Esophagus (tissue), 2 donors: Measurements from ENCODE around the gene FRRS1. TPM values are rescaled to one million over a fixed set of nuclear protein-coding genes. Genes with fewer than 3 reads are reported as not detected.
A peak's percentile ranks its signal among the peaks of the same experiment; 100 is the strongest.
"Not testable (repeated sequence)": the region's sequence is repeated elsewhere in the genome, so short reads cannot be mapped to it uniquely, and the experiment has no call there.

Experiments used
- H3K27ac ChIP-seq, 2 donors: one replicate each; pipeline ENCODE4 v1.5.1; 2013; ENCODE audit warnings: low read depth in 2 of 2, mild to moderate bottlenecking in 2 of 2, inconsistent platforms in 1 of 2, low read length in 1 of 2, moderate library complexity in 1 of 2
- H3K27me3 ChIP-seq, 2 donors: one replicate each; pipeline ENCODE4 v1.6.1; 2013; ENCODE audit warnings: low read length in 2 of 2, control low read depth in 1 of 2, mild to moderate bottlenecking in 1 of 2; ENCODE audit not compliant: insufficient read depth in 2 of 2, control insufficient read depth in 1 of 2
- H3K36me3 ChIP-seq, 2 donors: one replicate each; pipeline ENCODE4 v1.6.1; 2013; ENCODE audit warnings: low read length in 1 of 2; ENCODE audit not compliant: control insufficient read depth in 2 of 2, insufficient read depth in 2 of 2
- H3K4me1 ChIP-seq, 2 donors: one replicate each; pipeline ENCODE4 v1.6.1; 2013; ENCODE audit warnings: low read length in 1 of 2; ENCODE audit not compliant: control insufficient read depth in 2 of 2, insufficient read depth in 2 of 2
- H3K4me3 ChIP-seq, 2 donors: one replicate each; pipeline ENCODE4 v1.5.1; 2013; ENCODE audit warnings: low read length in 2 of 2, mild to moderate bottlenecking in 2 of 2, low read depth in 1 of 2, moderate library complexity in 1 of 2
- H3K9me3 ChIP-seq, 2 donors: one replicate each; pipeline ENCODE4 v1.6.1; 2013; ENCODE audit warnings: mild to moderate bottlenecking in 2 of 2, low read depth in 1 of 2, low read length in 1 of 2, moderate library complexity in 1 of 2; ENCODE audit not compliant: control insufficient read depth in 2 of 2, insufficient read depth in 1 of 2
- WGBS, 2 donors: extraction: QIAGEN DNeasy Blood & Tissue Kit; methylation state at CpG; one replicate each; pipeline ENCODE4 v1.1.7; 2013; 5-methylcytosine and 5-hydroxymethylcytosine counted together
- polyA plus RNA-seq, 2 donors: library from polyadenylated mRNA; stranded (reverse); fragments of 200-250 nt; gene quantifications; one replicate each; pipeline ENCODE4 v1.2.3, GENCODE V29; 2013
- donor health status: healthy with polysubstance abuse.
- donor health status: Bipolar disorder and iron deficiency.

Gene FRRS1
- polyA plus RNA-seq, 2 donors: 2.3 to 5.2 TPM

DNA sequence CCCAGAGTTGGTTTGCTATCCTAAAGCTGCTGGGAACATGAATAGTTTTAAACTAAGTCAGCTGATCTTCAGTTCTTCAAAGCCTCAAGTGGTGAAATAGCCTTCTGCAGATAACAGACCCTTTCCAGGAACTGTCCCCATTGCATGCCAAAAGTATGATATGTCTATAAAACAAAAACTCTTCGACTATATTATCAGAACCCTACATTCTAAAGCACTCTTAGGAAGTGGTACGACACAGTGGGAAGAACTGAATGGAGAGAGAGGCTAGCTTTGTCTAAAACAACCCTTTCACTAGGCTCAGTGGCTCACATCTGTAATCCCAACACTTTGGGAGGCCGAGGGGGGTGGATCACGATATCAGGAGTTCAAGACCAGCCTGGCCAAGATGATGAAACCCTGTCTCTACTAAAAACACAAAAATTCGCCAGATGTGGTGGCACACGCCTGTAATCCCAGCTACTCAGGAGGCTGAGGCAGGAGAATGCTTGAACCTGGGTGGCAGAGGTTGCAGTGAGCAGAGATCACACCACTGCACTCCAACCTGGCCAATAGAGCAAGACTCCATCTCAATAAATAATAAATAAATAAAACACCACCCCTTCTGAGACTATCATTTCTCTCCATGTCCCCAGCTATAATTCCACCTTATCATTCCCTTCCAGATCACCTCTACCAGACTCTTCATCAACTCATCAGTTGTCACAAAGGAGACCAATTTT lies 2.2 kb upstream of the FRRS1 start:
- H3K36me3 ChIP-seq: no peaks in the 10 kb centered on the region
- H3K9me3 ChIP-seq: no peaks in the 10 kb centered on the region
- H3K27me3 ChIP-seq: no peaks in the 10 kb centered on the region
- H3K27ac ChIP-seq: no peak overlapping the region
- H3K4me3 ChIP-seq: no peak overlapping the region
- WGBS, 2 donors: 77 to 78% methylated on average over 6 of the region's 6 CpGs
- peaks cover 0 to 3% of the 10 kb centered on the region in 2 donors for H3K4me1 ChIP-seq

GRCh38 chr1:99768104-99768503 lies 1.7 kb upstream of the FRRS1 start:
- no peaks in the 10 kb centered on the region for H3K27me3 ChIP-seq
- H3K9me3 ChIP-seq: no peaks in the 10 kb centered on the region
- H3K4me1 ChIP-seq: peaks cover 0 to 3% of the 10 kb centered on the region in 2 donors
- H3K27ac ChIP-seq: no peak overlapping the region
- no peaks in the 10 kb centered on the region for H3K36me3 ChIP-seq
- no peak overlapping the region for H3K4me3 ChIP-seq
- whole genome bisulfite sequencing, 2 donors: 61% methylated on average over 3 of the region's 3 CpGs

DNA sequence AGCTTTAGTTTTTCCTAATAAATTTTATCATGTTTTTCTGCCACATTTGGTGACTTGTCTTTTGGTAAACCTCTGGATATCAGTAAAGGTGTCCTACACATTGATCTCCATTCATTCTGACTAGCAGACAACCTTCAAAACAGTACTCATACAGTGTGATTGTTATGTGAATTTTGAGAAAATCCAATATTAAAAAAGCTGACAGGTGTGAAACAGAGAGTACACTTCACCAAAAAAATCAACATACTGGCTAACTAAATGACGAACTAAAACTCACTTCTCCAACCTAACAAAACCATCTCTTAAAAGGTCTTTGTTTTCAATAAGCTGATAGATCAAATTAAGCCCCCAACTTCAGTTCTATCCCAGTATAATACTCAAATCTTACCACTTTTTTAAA lies 1.5 kb downstream of the FRRS1 start:
- Histone ChIP-seq H3K27me3 (no peaks in the 10 kb centered on the region), H3K4me3 (peak overlapping the region; percentile 32 to 80), H3K36me3 (no peaks in the 10 kb centered on the region), H3K4me1 (peaks cover 0 to 3% of the 10 kb centered on the region in 2 donors), H3K27ac (no peak overlapping the region), H3K9me3 (no peaks in the 10 kb centered on the region)
- WGBS, 2 donors: 68 to 74% methylated on average over 1 of the region's 1 CpG

DNA sequence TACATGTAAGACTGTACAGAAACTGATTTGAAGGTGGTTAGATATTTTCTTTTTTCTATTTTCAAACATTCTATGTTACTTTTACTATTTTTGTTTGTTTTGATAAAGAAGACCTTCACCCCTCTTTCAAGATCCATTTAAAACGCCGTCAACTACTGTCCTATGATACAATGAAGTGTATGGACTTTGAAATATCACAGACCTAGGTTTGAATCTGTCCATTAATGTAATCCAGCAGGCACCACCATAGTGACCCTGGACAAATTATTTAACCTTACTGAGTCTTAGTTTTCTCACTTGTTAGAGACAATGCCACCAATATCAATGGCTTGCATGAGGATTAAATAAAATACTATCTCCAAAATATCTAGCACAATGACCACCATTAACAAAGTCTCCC lies 2.0 kb downstream of the FRRS1 start:
- no peaks in the 10 kb centered on the region for H3K36me3 ChIP-seq
- H3K4me3 ChIP-seq: peak overlapping the region in 1 of 2 donors; percentile 80

GRCh38 chr1:99763956-99764355 lies 2.5 kb downstream of the FRRS1 start:
- Histone ChIP-seq H3K36me3 (no peaks in the 10 kb centered on the region), H3K4me1 (peaks cover 0 to 3% of the 10 kb centered on the region in 2 donors), H3K27me3 (no peaks in the 10 kb centered on the region), H3K27ac (no peak overlapping the region), H3K4me3 (peak overlapping the region in 1 of 2 donors; percentile 80), H3K9me3 (no peaks in the 10 kb centered on the region)
- 50 to 60% methylated on average over 2 of the region's 2 CpGs for WGBS, 2 donors

More for the DNA sequence above, 2.0 kb downstream of the FRRS1 start:
- no peaks in the 10 kb centered on the region for H3K27me3 ChIP-seq
- WGBS, 2 donors: 52 to 60% methylated on average over 2 of the region's 2 CpGs
- H3K9me3 ChIP-seq: no peaks in the 10 kb centered on the region
- peaks cover 0 to 3% of the 10 kb centered on the region in 2 donors for H3K4me1 ChIP-seq
- H3K27ac ChIP-seq: no peak overlapping the region

GRCh38 chr1:99761774-99762173 lies 4.7 kb downstream of the FRRS1 start:
- no peak overlapping the region for H3K27ac ChIP-seq
- 93 to 97% methylated on average over 1 of the region's 1 CpG for WGBS, 2 donors
- no peaks in the 10 kb centered on the region for H3K4me1 ChIP-seq

DNA sequence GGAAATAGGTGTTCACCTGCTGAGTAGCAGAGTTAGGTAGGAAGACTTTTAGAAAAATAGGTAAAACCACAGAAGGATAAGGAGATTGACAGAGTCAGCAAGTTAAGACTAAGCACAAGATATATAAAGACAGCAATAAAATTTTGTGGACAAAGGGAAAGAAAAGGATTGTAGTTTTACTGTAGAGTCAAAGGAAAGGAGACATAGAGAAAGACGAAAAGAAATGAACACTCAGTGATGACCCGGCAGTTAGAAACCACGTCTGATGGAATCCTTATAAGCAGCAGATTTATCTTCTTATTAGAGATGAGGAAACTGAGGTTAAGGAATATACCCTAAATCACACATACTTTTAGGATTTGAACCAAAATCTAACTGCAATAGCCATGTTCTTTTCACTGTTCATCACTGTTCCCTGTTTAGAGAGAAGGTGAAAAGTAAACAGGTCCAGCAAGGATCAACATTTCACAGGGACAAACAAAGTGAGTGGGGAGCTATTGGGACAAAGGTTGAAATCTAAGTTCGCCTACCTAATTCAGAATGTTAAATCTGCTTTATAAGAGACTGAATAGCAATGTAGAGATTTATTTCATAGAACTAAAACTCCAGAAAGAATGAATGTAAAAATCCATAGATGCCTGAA lies 6.8 kb downstream of the FRRS1 start:
- Histone ChIP-seq H3K4me3 (no peak overlapping the region), H3K9me3 (no peaks in the 10 kb centered on the region), H3K4me1 (peaks cover 0 to 2% of the 10 kb centered on the region in 2 donors), H3K36me3 (no peaks in the 10 kb centered on the region), H3K27me3 (no peaks in the 10 kb centered on the region), H3K27ac (no peak overlapping the region)
- 72 to 91% methylated on average over 4 of the region's 4 CpGs for WGBS, 2 donors

More at GRCh38 chr1:99761774-99762173, 4.7 kb downstream of the FRRS1 start:
- no peaks in the 10 kb centered on the region for H3K9me3 ChIP-seq
- H3K36me3 ChIP-seq: no peaks in the 10 kb centered on the region
- H3K4me3 ChIP-seq: no peak overlapping the region
- H3K27me3 ChIP-seq: no peaks in the 10 kb centered on the region

- not testable (repeated sequence) for H3K4me1 ChIP-seq
Measured at GRCh38 chr1:99758686-99759517, 7.5 kb downstream of the FRRS1 start.

GRCh38 chr1:99758073-99758511 lies 8.3 kb downstream of the FRRS1 start:
- WGBS, 2 donors: 3 to 11% methylated on average over 1 of the region's 1 CpG
- H3K27me3 ChIP-seq: no peaks in the 10 kb centered on the region
- H3K27ac ChIP-seq: peak overlapping the region in 1 of 2 donors; percentile 47
- no peaks in the 10 kb centered on the region for H3K9me3 ChIP-seq
- H3K4me3 ChIP-seq: no peak overlapping the region
- H3K4me1 ChIP-seq: peaks cover 0 to 2% of the 10 kb centered on the region in 2 donors
- no peaks in the 10 kb centered on the region for H3K36me3 ChIP-seq

More at GRCh38 chr1:99758686-99759517, 7.5 kb downstream of the FRRS1 start:
- not testable (repeated sequence) for H3K27ac ChIP-seq, H3K9me3 ChIP-seq, H3K27me3 ChIP-seq, H3K4me3 ChIP-seq, H3K36me3 ChIP-seq
- WGBS, 2 donors: 81 to 91% methylated on average over 7 to 8 of the region's 8 CpGs
